H1 (cell line): Measurements from ENCODE around the gene ABCD2. TPM values are rescaled to one million over a fixed set of nuclear protein-coding genes. Genes with fewer than 3 reads are reported as not detected.

Experiments
- ASH2L ChIP-seq: fragments of 200-600, 300-600 bp; sonication (generic); IDR thresholded peaks from one replicate; pipeline ENCODE4 v1.7.1; 2017; ENCODE audit warnings: low read length
- BACH1 ChIP-seq: IDR thresholded peaks from 2 replicates; pipeline ENCODE4 v1.6.1; 2012; ENCODE audit warnings: low read length, improper control_type of control experiment
- CHD2 ChIP-seq: IDR thresholded peaks from 2 replicates; pipeline ENCODE4 v1.6.1; 2012; ENCODE audit warnings: low read length, improper control_type of control experiment
- GABPA ChIP-seq: IDR thresholded peaks from 2 replicates; pipeline ENCODE4 v1.6.1; 2011; ENCODE audit warnings: mild to moderate bottlenecking, low read length, moderate library complexity, borderline replicate concordance; ENCODE audit not compliant: insufficient read depth
- JUND ChIP-seq: IDR thresholded peaks from 2 replicates; pipeline ENCODE4 v1.6.1; 2011; ENCODE audit warnings: mild to moderate bottlenecking, improper control_type of control experiment, low read length
- KDM4A ChIP-seq: IDR thresholded peaks from one replicate; pipeline ENCODE4 v1.7.1; 2012; ENCODE audit warnings: low read depth, mild to moderate bottlenecking, moderate library complexity, low read length, inconsistent platforms; ENCODE audit not compliant: severe bottlenecking
- POU5F1 ChIP-seq: IDR thresholded peaks from 2 replicates; pipeline ENCODE4 v1.6.1; 2011; ENCODE audit warnings: low read depth, mild to moderate bottlenecking, low read length, moderate library complexity
- RBBP5 ChIP-seq: IDR thresholded peaks from 2 replicates; pipeline ENCODE4 v1.7.1; 2012; ENCODE audit warnings: low read depth, mild to moderate bottlenecking, inconsistent platforms, low read length, moderate library complexity, borderline replicate concordance
- SAP30 ChIP-seq: fragments of 300-600 bp; sonication (generic); IDR thresholded peaks from 2 replicates; pipeline ENCODE4 v1.7.1; 2012; ENCODE audit warnings: low read length, moderate library complexity, mild to moderate bottlenecking, inconsistent platforms; ENCODE audit not compliant: insufficient read depth, insufficient replicate concordance
- SP2 ChIP-seq: IDR thresholded peaks from 2 replicates; pipeline ENCODE4 v1.6.1; 2012; ENCODE audit warnings: mild to moderate bottlenecking, low read length, inconsistent platforms
- polyA plus RNA-seq, 7 experiments: library from polyadenylated mRNA; depleted of rRNA in 3 of 7; stranded (reverse) in 5 of 7; unstranded in 2 of 7; fragments of >200 nt in 5 of 7; fragments of 200-250 nt in 2 of 7; gene quantifications; 1 replicate in 5 of 7; 2 replicates in 1 of 7; 4 replicates in 1 of 7; pipeline versions ENCODE4 v1.2.1 to v1.2.3, GENCODE V29; 2011 to 2013; ENCODE audit warnings: missing spikeins in 2 of 7, mixed read lengths in 2 of 7
- total RNA-seq: library from RNA; stranded (reverse); fragmentation: NEBNext Ultra II Directional; extraction: Animal tissue kit (Norgen Biotek cat#: 25700); gene quantifications from 2 replicates; pipeline ENCODE4 v1.2.1, GENCODE V29; 2021
- TF ChIP-seq, protein P1 (sequence below): fragments of 300-600 bp; sonication (generic); IDR thresholded peaks from 2 replicates; pipeline ENCODE4 v1.7.1; 2012; ENCODE audit warnings: low read length, moderate library complexity, mild to moderate bottlenecking, inconsistent platforms; ENCODE audit not compliant: insufficient replicate concordance
- TF ChIP-seq, protein P2 (sequence below): IDR thresholded peaks from 2 replicates; pipeline ENCODE4 v1.6.1; 2011; ENCODE audit warnings: low read depth, mild to moderate bottlenecking, low read length; ENCODE audit not compliant: insufficient read depth

ABCD2 gene
- total and polyA plus RNA-seq, 2 of the 8 experiments (the other 6 are each of a cell fraction or from before 2014, with no cell fraction given), result not detected

DNA sequence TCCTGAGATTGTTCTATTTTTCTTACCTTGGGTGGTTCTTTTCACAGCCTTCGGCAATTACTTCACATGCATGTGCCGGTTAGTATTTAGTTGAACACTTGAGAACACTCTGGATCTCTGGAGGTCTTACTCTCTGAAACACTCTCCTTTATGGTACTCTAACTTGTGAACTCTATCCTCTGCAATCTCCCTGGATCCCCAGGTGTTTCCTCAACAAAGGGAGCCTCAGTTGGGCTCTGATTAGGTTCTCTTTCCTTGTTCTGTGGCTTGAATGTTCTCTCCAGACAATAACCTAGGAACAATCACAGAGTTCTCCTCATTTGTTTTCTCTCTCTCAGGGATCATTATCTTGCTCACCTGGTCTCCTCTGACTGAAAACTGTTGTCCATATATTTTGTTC is 40.5 kb upstream of the ABCD2 start (continued):
- TF ChIP-seq, protein P1, sequence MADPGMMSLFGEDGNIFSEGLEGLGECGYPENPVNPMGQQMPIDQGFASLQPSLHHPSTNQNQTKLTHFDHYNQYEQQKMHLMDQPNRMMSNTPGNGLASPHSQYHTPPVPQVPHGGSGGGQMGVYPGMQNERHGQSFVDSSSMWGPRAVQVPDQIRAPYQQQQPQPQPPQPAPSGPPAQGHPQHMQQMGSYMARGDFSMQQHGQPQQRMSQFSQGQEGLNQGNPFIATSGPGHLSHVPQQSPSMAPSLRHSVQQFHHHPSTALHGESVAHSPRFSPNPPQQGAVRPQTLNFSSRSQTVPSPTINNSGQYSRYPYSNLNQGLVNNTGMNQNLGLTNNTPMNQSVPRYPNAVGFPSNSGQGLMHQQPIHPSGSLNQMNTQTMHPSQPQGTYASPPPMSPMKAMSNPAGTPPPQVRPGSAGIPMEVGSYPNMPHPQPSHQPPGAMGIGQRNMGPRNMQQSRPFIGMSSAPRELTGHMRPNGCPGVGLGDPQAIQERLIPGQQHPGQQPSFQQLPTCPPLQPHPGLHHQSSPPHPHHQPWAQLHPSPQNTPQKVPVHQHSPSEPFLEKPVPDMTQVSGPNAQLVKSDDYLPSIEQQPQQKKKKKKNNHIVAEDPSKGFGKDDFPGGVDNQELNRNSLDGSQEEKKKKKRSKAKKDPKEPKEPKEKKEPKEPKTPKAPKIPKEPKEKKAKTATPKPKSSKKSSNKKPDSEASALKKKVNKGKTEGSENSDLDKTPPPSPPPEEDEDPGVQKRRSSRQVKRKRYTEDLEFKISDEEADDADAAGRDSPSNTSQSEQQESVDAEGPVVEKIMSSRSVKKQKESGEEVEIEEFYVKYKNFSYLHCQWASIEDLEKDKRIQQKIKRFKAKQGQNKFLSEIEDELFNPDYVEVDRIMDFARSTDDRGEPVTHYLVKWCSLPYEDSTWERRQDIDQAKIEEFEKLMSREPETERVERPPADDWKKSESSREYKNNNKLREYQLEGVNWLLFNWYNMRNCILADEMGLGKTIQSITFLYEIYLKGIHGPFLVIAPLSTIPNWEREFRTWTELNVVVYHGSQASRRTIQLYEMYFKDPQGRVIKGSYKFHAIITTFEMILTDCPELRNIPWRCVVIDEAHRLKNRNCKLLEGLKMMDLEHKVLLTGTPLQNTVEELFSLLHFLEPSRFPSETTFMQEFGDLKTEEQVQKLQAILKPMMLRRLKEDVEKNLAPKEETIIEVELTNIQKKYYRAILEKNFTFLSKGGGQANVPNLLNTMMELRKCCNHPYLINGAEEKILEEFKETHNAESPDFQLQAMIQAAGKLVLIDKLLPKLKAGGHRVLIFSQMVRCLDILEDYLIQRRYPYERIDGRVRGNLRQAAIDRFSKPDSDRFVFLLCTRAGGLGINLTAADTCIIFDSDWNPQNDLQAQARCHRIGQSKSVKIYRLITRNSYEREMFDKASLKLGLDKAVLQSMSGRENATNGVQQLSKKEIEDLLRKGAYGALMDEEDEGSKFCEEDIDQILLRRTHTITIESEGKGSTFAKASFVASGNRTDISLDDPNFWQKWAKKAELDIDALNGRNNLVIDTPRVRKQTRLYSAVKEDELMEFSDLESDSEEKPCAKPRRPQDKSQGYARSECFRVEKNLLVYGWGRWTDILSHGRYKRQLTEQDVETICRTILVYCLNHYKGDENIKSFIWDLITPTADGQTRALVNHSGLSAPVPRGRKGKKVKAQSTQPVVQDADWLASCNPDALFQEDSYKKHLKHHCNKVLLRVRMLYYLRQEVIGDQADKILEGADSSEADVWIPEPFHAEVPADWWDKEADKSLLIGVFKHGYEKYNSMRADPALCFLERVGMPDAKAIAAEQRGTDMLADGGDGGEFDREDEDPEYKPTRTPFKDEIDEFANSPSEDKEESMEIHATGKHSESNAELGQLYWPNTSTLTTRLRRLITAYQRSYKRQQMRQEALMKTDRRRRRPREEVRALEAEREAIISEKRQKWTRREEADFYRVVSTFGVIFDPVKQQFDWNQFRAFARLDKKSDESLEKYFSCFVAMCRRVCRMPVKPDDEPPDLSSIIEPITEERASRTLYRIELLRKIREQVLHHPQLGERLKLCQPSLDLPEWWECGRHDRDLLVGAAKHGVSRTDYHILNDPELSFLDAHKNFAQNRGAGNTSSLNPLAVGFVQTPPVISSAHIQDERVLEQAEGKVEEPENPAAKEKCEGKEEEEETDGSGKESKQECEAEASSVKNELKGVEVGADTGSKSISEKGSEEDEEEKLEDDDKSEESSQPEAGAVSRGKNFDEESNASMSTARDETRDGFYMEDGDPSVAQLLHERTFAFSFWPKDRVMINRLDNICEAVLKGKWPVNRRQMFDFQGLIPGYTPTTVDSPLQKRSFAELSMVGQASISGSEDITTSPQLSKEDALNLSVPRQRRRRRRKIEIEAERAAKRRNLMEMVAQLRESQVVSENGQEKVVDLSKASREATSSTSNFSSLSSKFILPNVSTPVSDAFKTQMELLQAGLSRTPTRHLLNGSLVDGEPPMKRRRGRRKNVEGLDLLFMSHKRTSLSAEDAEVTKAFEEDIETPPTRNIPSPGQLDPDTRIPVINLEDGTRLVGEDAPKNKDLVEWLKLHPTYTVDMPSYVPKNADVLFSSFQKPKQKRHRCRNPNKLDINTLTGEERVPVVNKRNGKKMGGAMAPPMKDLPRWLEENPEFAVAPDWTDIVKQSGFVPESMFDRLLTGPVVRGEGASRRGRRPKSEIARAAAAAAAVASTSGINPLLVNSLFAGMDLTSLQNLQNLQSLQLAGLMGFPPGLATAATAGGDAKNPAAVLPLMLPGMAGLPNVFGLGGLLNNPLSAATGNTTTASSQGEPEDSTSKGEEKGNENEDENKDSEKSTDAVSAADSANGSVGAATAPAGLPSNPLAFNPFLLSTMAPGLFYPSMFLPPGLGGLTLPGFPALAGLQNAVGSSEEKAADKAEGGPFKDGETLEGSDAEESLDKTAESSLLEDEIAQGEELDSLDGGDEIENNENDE, result no peak
- TF ChIP-seq SAP30 (no peak), KDM4A (no peak), CHD2 (no peak), SP2 (no peak), ASH2L (no peak), GABPA (no peak), RBBP5 (no peak), JUND (no peak), POU5F1 (no peak), BACH1 (no peak)
- TF ChIP-seq, protein P2, sequence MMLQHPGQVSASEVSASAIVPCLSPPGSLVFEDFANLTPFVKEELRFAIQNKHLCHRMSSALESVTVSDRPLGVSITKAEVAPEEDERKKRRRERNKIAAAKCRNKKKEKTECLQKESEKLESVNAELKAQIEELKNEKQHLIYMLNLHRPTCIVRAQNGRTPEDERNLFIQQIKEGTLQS, result no peak
